Adrenal gland (tissue), 5 donors: ENCODE results near the gene ZNF25.

Source experiments
- POLR2A ChIP-seq, 2 donors: fragments of 450-650 bp; IDR thresholded peaks; one replicate each; pipeline ENCODE4 v1.6.1; 2017; ENCODE audit warnings: antibody characterized with exemption in 2 of 2, mild to moderate bottlenecking in 2 of 2, moderate library complexity in 1 of 2
- TF ChIP-seq, protein P1 (sequence below), 6 experiments: fragments of 450-650 bp in 4 of 6; fragments of 200-600 bp in 2 of 6; sonication (generic) in 1 of 6; IDR thresholded peaks; 1 replicate in 5 of 6; 2 replicates in 1 of 6; pipeline versions ENCODE4 v1.5.1 to v1.8.0; 2016 to 2021; ENCODE audit warnings: antibody characterized with exemption in 6 of 6, mild to moderate bottlenecking in 2 of 6, moderate library complexity in 1 of 6
- donor health status: DM: no; HTN: no; CAD: no.

DNA sequence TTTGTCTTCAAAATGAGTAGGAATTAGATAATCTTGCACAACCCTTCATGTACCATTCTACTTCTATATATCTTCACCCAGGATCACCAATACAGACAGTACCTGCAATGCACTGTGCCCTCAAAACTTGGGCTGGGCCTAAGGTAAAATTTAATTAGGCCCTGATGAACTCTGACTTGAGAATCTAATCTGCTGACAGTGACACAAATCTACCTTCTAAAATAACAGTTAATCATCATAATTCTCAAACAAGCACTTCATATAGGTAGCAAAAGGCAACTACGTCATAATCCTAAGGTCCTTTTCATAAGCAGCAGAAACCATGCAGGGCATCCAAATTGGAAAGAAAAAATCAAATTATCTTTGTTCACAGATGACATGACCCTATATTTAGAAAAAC is 4.1 kb downstream of the ZNF25 start:
- no peak for TF ChIP-seq POLR2A (IDR thresholded peaks at IDR 0.05)
- TF ChIP-seq, protein P1, sequence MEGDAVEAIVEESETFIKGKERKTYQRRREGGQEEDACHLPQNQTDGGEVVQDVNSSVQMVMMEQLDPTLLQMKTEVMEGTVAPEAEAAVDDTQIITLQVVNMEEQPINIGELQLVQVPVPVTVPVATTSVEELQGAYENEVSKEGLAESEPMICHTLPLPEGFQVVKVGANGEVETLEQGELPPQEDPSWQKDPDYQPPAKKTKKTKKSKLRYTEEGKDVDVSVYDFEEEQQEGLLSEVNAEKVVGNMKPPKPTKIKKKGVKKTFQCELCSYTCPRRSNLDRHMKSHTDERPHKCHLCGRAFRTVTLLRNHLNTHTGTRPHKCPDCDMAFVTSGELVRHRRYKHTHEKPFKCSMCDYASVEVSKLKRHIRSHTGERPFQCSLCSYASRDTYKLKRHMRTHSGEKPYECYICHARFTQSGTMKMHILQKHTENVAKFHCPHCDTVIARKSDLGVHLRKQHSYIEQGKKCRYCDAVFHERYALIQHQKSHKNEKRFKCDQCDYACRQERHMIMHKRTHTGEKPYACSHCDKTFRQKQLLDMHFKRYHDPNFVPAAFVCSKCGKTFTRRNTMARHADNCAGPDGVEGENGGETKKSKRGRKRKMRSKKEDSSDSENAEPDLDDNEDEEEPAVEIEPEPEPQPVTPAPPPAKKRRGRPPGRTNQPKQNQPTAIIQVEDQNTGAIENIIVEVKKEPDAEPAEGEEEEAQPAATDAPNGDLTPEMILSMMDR (IDR thresholded peaks at IDR 0.05), result no peak
